Adipose tissue (tissue), 3 donors: ENCODE results near the gene VPS13C. TPM values are rescaled to one million over a fixed set of nuclear protein-coding genes. Genes with fewer than 3 reads are reported as not detected.

Source experiments
- H3K27ac ChIP-seq: one replicate; pipeline ENCODE4 v1.5.1; 2013; ENCODE audit warnings: low read depth, low read length
- WGBS, 3 donors: extraction: QIAGEN DNeasy Blood & Tissue Kit; methylation state at CpG; one replicate each; pipeline ENCODE4 v1.1.7; 2013; 5-methylcytosine and 5-hydroxymethylcytosine counted together
- polyA plus RNA-seq, 3 donors: library from polyadenylated mRNA; stranded (reverse); fragments of 200-250 nt; gene quantifications; one replicate each; pipeline ENCODE4 v1.2.3, GENCODE V29; 2013
- donor health status: healthy with polysubstance abuse.
- donor health status: Bipolar disorder and iron deficiency.
- donor health status: healthy.

VPS13C gene
- polyA plus RNA-seq, 3 donors, result 8.1 to 11.0 (median 11.0) TPM

DNA sequence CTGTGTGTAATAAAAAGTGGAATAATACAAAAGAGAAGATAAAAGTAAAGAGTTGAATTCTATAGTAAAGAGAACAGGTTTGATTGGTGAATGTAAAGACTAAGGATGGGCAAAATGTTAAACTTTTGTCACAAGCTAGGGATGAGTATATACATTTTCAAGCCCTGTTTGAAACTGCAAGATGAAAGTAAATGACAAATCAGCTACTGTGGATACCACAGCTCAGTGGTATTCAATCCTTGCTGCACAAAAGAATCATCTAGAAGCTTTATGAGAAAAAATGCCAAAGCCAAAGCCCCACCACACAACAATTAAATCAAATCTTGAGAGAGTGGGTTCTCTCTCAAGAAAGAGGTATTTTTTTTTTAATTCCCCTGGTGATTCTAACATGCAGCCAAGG lies 67.7 kb downstream of the VPS13C start:
- H3K27ac ChIP-seq, result no peak overlapping the region

DNA sequence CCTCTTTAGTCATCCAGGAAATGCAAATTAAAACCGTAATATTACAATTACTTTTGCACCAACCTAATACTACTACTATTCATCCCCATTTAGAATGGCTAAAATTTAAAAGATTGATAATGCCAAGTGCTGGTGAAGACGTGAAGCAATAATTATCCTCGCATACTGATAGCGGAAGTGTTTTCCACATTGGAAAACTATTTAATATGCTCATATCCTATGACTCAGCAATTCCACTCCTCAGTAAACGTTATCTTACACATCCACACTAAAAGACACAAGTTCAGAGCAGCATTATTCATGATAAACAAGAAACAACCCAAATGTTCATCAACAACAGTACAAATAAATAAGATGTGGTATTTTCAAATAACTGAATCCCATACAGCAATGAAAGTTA lies 70.6 kb downstream of the VPS13C start:
- no peak overlapping the region for H3K27ac ChIP-seq
- WGBS, 3 donors, result 75 to 85% (median 78%) methylated on average over 5 of the region's 5 CpGs

DNA sequence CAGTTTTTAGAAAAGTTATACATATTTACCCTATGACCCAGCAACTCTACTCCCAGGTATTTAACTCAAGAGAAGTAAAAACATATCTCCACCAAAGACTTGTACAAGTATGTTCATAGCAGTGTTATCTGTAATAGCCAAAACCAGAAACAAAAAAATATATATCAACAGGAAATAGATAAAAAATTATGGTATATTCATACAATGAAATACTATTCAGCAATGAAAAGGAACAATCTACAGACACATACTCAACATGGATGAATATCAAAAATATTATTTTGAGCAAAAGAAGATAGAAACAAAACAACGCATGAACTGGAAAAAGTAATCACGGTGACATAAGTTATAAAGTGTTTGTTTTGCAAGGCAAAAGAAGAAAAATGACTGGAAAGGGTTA lies 72.4 kb downstream of the VPS13C start:
- 98 to 100% (median 100%) methylated on average over 2 of the region's 2 CpGs for WGBS, 3 donors
- H3K27ac ChIP-seq, result no peak overlapping the region

- no peak overlapping the region for H3K27ac ChIP-seq
- whole genome bisulfite sequencing, 3 donors, result 94 to 97% (median 96%) methylated on average over 3 of the region's 3 CpGs
Measured at GRCh38 chr15:61983081-61983480, 77.2 kb downstream of the VPS13C start.

GRCh38 chr15:61978225-61978624 lies 82.0 kb downstream of the VPS13C start:
- no peak overlapping the region for H3K27ac ChIP-seq
- 75 to 96% (median 95%) methylated on average over 3 of the region's 3 CpGs for WGBS, 3 donors

GRCh38 chr15:61974759-61975158 lies 85.5 kb downstream of the VPS13C start:
- no peak overlapping the region for H3K27ac ChIP-seq

DNA sequence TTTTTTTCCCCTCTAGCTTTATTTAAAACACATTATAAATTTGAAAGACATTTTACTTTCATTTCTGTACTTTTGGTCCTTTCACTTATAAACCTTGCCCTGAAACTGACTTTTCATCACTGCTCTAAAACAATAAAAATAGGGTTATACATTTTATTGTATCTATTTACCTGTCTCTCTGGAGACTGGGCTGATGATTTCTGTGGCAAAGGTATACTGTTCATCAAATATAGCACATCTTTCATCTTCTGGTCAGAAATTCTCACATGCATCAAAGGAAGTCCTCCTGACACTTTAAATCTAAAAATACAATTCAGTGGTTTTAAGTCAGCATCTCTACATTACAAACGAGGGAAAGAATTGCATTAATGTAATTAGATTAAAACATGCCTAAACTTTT lies 86.1 kb downstream of the VPS13C start:
- 37 to 62% (median 42%) methylated on average over 1 of the region's 1 CpG for WGBS, 3 donors
- no peak overlapping the region for H3K27ac ChIP-seq

More at GRCh38 chr15:61974759-61975158, 85.5 kb downstream of the VPS13C start:
- WGBS, 3 donors, result 21 to 69% (median 69%) methylated on average over 1 of the region's 1 CpG

DNA sequence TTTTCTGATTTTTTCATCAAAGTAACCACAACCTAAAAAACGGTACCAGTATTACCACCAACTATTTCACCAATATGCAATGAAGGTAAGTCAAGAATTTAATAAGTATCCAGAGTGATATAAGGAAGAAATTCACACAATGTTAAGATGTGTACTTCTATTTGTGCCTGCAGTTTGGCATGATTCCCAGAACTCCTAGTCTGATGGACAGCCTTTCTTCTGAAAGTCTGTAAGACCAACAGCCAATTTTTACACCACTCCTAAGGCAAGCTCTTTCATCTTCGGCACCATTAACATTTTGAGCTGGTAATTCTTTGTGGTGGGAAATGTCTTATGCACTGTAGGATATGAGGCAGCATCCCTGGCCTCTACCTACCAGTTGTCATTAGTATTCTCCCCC lies 108.3 kb downstream of the VPS13C start:
- WGBS, 3 donors, result 60 to 92% (median 92%) methylated on average over 2 of the region's 2 CpGs
- no peak overlapping the region for H3K27ac ChIP-seq

DNA sequence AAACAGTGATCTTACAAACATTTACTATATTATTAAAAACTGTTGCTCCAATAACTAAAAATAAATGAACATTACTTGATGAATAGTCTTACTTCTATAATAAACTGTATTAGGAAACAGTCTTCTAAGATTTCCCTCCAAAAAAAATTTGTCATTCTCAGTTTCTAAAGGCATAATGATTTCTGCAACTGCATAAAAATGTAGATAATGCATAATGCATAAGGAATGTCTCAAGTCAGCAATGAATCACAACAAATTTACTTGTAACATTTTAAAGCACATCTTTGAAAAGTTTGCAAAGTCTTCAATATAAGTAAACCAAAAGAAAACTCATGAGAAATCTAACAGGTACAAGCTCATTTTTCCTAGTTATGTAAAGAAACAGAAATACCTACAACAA lies 113.5 kb downstream of the VPS13C start:
- H3K27ac ChIP-seq, result no peak overlapping the region

- WGBS, 3 donors, result 95 to 99% (median 97%) methylated on average over 2 of the region's 2 CpGs
- H3K27ac ChIP-seq, result no peak overlapping the region
Measured at GRCh38 chr15:61943992-61944391, 116.3 kb downstream of the VPS13C start.

DNA sequence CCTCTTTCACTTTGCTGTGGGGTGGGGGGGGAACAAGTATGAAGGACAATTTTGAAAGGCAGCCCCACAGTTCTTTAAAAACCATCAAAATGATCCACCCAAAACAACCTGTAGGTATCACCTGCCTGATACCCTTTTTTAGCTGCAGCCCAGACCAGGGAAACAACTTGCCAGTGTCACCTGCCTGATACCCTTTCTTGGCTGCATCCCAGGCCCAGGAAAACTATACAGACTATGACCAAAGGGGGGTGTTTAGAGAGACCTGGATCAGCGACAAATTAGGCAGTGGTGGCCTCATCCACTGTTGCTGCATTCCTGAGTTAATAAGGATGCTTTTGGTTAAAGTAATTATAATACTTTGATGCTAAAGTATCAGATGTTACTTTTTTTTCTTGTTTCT lies 122.0 kb downstream of the VPS13C start:
- no peak overlapping the region for H3K27ac ChIP-seq
- 28 to 93% (median 91%) methylated on average over 1 of the region's 1 CpG for WGBS, 3 donors

DNA sequence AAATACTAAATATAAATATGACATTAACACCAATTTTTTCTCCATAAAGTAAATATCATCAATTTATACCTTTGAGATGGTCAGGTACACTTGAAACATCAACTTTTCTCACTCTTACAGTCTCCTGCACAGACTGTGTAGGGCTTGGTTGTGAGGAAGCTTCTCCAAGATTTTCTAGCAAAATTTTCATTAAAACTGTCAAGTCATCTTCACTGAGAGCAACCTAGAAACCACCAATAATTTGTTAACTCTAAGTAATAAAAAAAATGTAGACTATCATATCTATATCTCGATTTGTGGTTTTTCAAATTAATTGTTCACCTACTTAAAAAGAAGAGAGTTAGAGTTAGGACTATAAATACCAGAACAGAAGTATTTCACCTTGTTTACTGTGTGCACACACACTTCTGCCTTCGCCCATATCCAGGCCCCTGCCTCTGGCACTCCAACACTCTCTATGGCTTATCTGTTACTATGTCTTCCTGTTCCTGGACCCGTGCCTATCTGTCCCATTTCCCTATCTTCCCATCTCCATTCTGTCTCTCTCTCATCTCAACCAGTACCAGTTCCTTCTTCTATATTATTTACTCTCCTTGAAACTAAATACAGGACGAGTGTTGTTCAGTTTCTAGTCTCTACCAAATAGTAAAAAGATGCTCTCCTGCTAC lies 123.6 kb downstream of the VPS13C start:
- WGBS, 3 donors, result 73 to 89% (median 82%) methylated on average over 4 of the region's 4 CpGs
- no peak overlapping the region for H3K27ac ChIP-seq

- 83 to 98% (median 96%) methylated on average over 4 of the region's 4 CpGs for WGBS, 3 donors
- H3K27ac ChIP-seq, result no peak overlapping the region
Measured at GRCh38 chr15:61935493-61935892, 124.8 kb downstream of the VPS13C start.

DNA sequence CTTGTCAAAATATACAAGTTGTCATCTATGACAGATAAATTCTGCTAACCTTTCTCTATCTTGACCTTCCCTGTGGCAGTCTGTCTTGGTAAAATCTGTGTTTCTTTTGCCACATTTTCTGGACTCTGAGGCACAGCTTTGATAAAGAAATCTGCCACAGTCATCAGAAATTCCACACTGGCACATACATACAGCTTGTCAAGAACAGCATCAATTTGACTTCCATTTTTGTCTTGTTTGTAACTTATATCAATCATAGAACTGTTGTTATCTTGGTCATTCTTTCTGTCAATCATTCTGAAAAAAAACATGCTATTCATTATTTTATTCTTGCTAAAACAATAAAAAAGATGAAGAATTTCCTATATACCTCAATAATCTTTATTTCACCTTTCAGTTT lies 130.8 kb downstream of the VPS13C start:
- no peak overlapping the region for H3K27ac ChIP-seq

- WGBS, 3 donors, result 96 to 97% (median 97%) methylated on average over 3 of the region's 3 CpGs
- H3K27ac ChIP-seq, result no peak overlapping the region
Measured at GRCh38 chr15:61923173-61923572, 137.1 kb downstream of the VPS13C start.

GRCh38 chr15:61921093-61921492 lies 139.2 kb downstream of the VPS13C start:
- 91 to 97% (median 94%) methylated on average over 1 of the region's 1 CpG for WGBS, 3 donors
- H3K27ac ChIP-seq, result no peak overlapping the region

- WGBS, 3 donors, result 86 to 95% (median 94%) methylated on average over 1 of the region's 1 CpG
- H3K27ac ChIP-seq, result no peak overlapping the region
Measured at GRCh38 chr15:61917457-61917856, 142.8 kb downstream of the VPS13C start.

DNA sequence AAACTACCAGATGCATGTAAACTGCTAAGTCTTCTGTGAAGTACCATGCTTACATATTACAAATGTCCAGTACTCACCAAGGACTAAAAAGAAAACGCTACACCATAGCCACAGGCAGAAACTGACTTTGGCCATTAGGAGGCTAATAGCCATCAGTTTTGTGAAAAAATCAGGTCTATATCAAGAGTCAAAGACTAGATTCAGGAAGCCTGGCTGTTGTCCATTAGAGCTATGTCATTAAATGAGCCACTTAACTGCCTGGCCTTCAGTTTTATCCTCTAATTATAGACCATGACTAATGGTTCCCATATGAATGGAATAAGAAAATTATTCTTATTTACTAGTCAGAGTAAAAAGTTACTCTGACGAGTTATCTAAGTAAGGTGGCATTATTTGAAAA lies 144.1 kb downstream of the VPS13C start:
- 86 to 91% (median 87%) methylated on average over 2 of the region's 2 CpGs for WGBS, 3 donors
- no peak overlapping the region for H3K27ac ChIP-seq

DNA sequence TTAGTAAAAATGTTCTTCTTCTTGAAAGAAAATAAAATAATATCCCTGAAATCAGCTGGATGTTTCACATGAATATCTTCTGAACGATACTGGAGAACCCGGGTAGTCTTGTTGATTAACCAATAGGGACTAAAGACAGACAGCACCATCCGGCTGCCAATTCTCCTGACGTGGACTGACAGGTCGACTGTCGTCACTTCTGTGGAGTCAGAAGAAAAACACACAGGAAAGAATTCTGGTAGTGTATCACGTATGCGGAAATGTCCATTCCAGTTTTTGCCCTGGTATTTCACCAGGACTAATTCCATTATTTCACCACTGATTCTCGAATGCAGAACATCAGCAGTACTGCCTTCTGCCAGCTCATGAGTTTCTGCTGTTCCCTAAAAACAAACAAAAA lies 144.6 kb downstream of the VPS13C start:
- WGBS, 3 donors, result 92 to 97% (median 96%) methylated on average over 9 of the region's 9 CpGs
- H3K27ac ChIP-seq, result no peak overlapping the region

- no peak overlapping the region for H3K27ac ChIP-seq
Measured at GRCh38 chr15:61910839-61911369, 149.3 kb downstream of the VPS13C start.

- no peak overlapping the region for H3K27ac ChIP-seq
- WGBS, 3 donors, result 96 to 98% (median 97%) methylated on average over 3 of the region's 3 CpGs
Measured at GRCh38 chr15:61908241-61908640, 152.0 kb downstream of the VPS13C start.
